ENCODE results near the gene CACNA2D2.

The CACNA2D2 gene

DNA sequence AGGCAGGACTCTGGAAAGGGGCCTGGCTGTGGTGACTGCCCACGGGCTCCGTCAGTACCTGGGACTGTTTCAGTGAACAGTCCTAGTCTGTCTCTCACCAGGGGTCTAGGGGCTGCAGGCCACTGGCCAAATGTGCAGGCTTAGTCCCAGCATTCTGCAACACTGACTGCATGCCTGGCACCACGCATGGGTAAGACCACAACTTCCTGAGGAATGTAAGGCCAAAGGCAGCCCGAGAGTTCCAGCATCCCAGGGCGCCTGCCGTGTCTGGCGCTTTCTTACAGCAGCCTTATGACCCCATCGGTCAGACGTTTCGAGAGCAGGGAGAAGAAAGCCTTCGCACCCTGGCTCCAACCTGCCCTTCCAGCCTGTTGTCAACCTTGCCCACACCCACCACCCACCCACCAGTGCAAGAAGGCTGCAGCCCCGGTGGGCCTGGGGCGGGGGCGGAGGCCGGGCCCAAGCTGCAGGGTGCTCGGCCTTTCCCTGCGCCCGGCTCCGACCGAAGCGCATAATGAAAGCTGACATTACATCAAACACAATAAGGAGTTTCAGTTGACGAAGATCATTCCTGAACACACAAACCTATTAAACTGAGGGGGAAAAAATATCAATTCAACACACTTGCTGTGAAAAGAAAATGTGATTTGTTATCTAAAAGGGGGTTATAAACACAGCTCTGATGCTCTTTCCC lies 114.6 kb downstream of the CACNA2D2 start:
- DNase-seq: no peak

GRCh38 chr3:50388016-50388719 lies 115.3 kb downstream of the CACNA2D2 start:
- no peak for DNase-seq

DNA sequence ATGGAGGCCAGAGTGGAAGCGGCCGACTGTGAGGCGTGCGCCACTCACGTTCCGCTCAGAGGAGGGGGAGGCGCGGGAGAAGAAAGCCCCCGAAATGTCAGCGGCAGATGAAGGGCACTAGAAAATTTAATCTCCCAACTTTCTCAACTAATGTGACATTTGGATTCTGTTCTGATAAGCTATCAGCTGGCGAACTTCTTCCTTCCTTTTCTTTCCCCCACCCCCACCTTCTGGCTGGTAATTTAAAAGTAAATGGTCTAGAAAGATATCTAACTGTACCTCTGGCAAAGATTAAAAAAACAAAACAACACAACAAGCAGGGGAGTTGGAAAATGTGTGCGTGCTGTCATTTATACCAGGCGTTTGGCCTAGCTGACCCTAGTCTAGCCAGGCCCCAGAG lies 117.7 kb downstream of the CACNA2D2 start:
- DNase-seq: no peak

DNA sequence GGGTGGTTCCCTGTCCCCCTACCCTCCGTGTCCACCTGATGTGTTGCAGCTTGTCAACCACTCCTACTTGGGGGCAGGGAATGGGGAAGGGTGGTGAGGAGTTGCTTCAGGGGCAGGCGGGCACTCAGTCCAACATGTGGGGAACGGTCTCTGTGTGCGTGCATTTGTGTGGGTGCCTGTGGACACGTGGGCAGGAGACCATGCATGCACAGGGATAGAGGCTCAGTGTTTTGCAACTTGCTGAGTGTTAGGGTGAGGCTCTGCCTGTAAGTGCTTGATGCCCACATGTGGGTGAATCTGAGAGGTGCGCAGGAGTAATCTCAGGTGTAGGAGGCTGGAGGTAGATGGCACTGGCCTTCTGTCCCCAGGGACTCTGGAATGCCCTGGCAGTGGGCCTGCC lies 119.7 kb downstream of the CACNA2D2 start:
- no peak for DNase-seq

- no peak for DNase-seq
Observed at GRCh38 chr3:50382722-50383121, 120.7 kb downstream of the CACNA2D2 start.

DNA sequence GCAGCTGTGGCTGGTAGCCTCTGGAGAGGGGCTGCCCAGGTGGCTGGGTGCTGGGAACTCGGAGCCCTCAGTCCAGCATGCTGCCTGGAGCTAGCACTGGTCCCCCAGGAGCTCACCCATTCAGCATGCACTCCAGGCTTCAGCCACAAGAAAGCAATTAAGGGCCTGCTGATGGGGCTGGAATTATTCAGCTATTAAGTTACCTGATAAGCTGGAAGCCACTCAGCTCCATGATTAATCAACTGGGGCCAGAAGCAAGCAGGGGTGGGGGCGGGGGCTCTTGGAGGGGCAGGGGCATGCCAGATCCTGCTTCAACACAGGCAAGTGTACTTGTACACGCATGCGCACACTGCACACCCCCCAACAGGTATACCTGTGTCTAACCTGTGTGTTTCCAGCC lies 122.1 kb downstream of the CACNA2D2 start:
- DNase-seq: no peak

- DNase-seq: no peak
Observed at GRCh38 chr3:50380405-50381085, 122.9 kb downstream of the CACNA2D2 start.

- DNase-seq: no peak
Observed at GRCh38 chr3:50378757-50379156, 124.7 kb downstream of the CACNA2D2 start.

- no peak for DNase-seq
Observed at GRCh38 chr3:50378024-50378423, 125.4 kb downstream of the CACNA2D2 start.

DNA sequence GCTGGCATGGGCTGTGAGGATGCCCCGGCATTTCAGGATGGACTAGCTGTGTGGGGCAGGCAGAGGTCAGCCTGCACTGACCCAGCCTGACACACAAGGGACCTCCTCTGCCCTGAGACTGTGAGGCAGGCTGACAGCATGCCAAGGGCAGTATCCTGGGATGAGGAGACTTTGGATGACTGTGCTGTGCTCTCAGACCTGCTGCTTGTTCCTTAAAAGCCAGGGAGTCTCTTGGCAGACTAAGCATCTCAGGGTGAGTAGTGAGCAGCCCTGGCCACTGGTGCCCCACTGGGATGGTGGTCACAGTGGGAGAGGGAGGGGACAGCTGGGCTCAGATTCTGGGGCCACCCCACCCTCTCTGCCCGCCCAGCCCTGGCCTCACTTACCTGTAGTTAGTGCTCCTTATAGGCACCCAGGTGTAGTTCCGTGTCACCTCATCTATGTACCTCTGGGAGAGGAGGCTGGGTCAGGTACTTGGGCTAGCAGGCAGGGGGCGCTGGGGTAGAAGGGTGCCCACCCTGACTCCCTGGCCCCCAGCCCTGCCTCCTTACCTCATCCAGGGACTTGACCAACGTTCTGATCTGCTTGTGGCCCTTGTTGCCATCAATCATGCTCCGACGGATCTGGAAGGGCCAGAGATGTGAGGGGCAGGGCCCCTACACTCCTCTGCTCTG lies 128.0 kb downstream of the CACNA2D2 start:
- no peak for DNase-seq

DNA sequence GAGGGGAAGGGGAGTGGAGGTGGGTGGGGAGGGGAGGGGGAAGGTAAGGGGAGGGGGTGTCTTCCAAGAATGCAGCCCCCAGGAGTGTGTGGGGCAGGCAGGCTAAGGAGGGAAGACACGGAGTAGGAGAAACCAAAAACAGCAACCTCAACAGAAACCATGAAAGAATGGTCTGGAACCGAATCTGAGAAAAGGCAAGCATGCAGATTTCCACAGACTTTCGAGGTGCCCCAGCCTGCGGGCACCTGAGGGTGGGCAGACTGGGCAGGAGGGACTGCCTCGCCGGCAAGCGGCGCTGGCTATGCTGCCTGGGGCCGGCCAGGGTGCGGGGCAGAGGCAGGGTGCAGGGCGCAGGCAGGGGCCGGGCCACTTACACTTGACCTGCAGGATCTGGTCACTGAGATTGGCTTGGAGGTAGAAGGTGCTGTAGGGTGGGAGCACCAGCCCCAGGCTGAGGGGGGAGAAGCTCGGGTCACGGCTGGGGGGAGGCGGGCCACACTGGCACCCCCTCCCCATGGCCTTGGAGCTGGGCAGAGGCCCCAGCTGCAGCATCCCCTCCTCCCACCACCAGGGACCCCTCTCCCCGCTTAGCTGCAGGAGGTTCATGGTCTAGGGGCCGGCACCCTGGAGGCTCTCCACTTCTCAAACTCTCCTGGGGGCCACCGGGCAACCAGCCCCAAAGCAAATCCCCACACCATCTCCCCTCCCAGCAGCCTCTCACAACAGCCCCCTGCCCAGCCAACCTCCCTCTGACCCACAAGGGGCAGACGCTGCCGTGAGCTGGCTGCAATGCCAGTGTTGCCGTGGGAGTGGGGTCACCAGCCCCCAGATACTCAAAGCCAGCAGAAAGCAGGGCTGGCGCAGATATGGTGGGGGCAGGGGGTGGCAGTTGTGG lies 128.8 kb downstream of the CACNA2D2 start:
- no peak for DNase-seq

DNA sequence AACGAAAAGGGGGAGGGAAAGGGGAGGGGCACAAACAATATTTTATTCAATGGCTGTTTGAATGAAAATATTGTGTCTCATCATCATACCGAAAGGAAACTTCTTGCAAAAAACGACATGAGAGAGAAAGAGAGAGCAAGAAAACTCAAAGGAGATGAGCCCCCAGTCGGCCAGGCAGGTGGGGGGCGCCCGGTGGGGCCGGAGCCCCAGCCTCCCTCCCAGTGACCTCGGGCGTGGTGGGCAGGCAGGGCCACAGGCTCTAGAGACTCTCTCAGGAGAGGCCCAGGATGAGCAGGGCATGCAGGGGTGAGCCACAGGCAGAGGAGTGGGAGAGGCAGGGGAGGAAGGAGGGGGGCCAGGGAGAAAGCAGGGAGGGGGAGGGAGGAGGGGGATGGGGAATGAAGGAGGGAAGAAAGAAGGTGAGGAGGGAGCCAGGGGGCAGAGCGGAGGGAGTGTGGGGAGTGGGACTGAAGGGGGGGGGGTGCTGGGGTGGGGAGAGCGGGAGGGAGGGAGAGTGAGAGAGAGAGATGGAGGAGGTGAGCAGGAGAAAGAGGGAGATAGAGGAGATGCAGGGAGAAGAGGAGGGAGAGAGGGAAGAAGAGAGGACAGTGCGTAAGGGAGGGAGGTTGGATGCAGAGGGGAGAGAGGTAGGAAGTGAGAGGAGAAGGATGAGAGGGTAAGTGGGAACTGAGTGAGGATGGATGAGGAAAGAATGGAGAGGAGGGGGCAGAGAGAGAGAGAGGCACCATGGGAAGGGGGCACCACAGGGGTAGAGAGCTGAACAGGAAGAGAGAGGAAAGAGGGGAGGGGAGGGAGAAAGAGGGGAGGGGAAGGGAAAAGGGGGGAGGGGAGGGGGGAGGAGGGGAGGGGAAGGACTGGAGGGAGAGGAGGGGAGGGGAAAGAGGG lies 130.0 kb downstream of the CACNA2D2 start:
- no peak for DNase-seq

GRCh38 chr3:50372349-50372748 lies 131.1 kb downstream of the CACNA2D2 start:
- no peak for DNase-seq

GRCh38 chr3:50371133-50371685 lies 132.2 kb downstream of the CACNA2D2 start:
- no peak for DNase-seq

GRCh38 chr3:50370594-50370993 lies 132.8 kb downstream of the CACNA2D2 start:
- no peak for DNase-seq

DNA sequence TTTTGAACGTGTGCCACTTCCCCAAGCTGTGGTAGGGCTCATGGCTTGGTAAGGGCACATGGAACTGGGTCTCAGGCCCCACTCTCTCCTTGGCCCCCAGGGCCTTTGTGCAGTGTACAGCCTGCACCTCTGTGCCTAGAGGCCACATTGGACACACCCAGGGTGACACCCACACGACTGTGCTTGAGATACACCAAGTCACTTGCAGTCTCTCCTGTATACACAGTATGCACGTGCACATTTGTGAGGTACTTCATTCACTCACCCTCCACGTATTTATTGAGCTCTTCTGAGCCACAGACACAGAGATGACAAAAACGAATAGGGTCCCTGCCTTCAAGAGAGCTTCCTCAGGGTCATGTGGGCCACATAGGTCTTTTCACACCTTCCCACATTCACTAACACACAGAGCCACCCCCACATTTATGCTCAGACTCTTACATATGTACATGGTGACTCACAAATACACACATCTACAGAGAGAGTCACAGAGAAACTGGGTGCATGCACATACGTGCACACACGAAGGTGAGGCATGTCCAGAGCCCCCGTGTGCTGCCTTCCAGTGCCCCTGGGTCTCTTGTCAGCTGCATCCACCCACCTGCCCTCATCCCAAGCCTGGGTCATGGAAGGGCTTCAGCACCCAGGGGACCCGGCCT lies 134.3 kb downstream of the CACNA2D2 start:
- DNase-seq: no peak

DNA sequence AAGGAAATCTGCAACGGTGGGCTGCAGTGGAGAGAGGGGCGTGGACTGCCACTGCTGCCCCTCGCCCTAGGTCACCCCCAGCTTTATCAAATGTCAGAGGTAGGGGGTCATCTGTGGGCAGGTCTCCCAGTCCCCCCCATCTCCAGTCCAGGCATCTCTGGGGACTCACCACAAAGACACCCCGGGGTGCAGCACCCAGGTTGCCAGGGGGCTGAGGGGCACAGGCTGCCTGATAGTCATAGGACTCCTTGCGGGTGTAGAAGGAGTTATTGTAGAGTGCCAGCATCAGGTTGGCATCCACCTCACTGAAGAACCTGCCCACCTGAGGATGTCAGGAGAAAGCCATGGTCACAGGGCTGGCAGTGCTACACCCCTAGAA lies 137.6 kb downstream of the CACNA2D2 start:
- no peak for DNase-seq

DNA sequence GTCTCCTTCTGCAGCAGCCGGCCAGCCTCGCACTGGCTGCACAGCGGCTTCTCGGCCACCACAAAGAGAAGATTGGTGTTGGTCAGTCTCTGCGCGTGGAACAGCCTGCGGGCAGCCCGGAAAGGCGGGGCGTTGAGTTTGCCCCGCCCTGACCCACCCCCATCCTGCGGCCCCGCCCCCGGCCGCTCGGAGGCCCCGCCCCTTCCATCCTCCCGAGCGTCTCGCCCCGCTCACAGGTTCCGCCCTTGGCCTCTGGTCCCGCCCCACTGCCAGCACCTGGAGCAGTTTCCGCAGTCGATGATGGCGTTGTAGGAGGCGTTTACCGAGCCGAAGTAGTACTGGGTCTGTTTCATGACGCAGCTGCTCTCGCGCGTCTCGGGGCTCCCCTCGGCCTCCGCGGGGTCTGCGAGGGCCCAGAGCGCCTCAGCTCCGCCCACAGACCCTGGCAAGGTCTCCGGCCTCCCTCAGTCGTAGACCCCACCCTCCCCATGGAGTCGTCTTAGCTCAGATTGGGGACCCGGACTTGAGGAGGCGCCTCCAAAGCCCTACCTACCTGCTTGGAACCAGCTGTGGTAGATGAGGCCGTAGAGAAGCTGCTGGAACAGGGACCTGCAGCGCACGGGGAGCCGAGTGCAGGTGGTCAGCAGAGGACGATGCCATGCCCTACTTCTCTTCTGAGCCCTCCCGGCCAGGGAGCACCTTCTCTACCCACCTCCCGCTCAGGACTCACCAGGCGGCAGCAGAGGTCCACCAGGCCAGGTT lies 138.2 kb downstream of the CACNA2D2 start:
- DNase-seq: no peak

DNA sequence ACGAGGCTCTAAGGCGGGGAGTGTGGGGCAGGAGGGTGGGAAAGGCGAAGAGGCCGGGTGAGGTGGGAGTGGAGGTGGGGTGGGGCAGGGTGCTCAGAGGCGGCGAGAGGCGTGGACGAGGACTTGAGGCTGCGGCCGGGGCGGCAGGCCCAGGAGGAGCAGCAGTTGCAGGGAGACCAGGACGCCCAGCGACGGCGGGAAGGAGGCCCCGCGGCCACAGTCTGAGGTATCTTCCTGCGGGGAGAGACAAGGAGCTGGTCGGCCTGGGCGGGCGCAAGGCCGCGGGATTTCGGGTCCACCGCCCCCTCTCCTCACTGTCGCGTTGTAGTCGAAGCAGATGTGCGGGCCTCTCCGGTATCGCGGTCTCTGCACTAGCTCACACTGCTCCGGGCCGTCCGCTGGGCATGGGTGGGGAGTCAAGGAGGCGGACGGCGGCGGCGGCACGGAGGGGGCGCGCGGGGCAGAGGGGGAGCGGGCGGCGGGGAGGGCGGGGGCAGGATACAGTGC lies 138.8 kb downstream of the CACNA2D2 start:
- DNase-seq: no peak

- no peak for DNase-seq
Observed at GRCh38 chr3:50359760-50360110, 143.7 kb downstream of the CACNA2D2 start.

Data from GF-D8 (cell line).